GM12874 (cell line): Measurements from ENCODE around the gene E2F2.

Experiments
- TF ChIP-seq, protein P1 (sequence below): IDR thresholded peaks from 2 replicates; pipeline ENCODE4 v1.5.1; 2011; ENCODE audit warnings: low read depth, mild to moderate bottlenecking, control low read depth, low read length, moderate library complexity; ENCODE audit not compliant: insufficient read depth

The E2F2 gene, protein sequence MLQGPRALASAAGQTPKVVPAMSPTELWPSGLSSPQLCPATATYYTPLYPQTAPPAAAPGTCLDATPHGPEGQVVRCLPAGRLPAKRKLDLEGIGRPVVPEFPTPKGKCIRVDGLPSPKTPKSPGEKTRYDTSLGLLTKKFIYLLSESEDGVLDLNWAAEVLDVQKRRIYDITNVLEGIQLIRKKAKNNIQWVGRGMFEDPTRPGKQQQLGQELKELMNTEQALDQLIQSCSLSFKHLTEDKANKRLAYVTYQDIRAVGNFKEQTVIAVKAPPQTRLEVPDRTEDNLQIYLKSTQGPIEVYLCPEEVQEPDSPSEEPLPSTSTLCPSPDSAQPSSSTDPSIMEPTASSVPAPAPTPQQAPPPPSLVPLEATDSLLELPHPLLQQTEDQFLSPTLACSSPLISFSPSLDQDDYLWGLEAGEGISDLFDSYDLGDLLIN

DNA sequence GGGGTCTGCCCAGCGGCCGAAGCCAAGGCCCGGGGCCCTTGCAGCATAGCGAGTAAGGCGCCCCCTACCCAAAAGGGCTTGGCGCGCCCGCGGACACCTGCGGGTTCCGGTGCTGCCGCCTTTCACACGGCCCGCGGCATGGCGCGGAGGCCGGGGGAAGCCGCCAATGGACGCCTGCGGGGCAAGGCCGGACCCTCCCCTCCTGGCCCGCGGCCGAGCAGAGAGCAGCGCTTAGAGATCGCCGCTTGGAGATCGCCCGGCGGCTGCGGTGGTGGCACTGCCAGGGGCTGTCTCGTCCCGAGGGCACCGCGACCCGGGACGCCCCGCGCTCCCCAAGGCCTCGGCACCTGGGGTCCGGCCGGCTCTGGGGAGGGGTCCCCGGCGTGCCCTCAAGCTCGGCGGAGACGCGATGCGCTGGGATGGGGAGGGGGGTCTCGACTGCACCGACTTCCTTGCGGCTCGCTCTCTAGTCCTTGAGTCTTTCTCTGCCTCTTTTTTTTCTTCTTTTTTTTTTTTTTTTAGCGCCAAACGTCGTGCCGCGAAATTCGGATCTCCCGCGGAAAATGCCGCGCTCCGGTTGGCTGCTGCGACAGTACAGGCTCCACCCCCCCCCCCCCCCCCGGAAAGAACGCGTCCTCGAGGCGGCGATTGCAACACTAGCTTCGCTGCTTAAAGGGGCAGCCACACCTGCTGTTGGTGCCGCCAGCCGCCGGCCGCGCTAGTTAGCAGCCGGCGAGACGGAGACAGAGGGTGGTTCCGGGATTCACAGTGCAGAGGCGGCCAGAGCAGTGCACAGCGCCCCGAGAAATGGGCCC is at the start of gene E2F2:
Gene E2F2 (minus strand): TSS at position 487 of the 815 bp plus-strand sequence. CDS start 440 bp downstream, at position 47.
- TF ChIP-seq, protein P1, sequence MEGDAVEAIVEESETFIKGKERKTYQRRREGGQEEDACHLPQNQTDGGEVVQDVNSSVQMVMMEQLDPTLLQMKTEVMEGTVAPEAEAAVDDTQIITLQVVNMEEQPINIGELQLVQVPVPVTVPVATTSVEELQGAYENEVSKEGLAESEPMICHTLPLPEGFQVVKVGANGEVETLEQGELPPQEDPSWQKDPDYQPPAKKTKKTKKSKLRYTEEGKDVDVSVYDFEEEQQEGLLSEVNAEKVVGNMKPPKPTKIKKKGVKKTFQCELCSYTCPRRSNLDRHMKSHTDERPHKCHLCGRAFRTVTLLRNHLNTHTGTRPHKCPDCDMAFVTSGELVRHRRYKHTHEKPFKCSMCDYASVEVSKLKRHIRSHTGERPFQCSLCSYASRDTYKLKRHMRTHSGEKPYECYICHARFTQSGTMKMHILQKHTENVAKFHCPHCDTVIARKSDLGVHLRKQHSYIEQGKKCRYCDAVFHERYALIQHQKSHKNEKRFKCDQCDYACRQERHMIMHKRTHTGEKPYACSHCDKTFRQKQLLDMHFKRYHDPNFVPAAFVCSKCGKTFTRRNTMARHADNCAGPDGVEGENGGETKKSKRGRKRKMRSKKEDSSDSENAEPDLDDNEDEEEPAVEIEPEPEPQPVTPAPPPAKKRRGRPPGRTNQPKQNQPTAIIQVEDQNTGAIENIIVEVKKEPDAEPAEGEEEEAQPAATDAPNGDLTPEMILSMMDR, result 0 out of 2 replicates have a peak, but pooled peaks have one; percentile 24

DNA sequence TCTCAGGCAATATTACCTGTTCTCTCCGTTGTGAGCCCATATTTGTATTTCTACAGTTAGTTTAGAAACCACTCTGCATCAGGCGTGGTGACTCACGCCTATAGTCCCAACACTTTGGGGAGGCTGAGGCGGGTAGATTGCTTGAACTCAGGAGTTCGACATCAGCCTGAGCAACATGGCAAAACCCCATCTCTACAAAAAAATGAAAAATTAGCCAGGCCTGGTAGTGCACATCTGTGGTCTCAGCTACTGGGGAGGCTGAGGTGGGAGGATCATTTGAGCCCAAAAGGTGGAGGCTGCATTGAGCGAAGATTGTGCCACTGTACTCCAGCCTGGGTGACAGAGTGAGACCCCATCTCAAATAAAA is 47.9 kb upstream of the E2F2 start:
- TF ChIP-seq, protein P1, result no peak

DNA sequence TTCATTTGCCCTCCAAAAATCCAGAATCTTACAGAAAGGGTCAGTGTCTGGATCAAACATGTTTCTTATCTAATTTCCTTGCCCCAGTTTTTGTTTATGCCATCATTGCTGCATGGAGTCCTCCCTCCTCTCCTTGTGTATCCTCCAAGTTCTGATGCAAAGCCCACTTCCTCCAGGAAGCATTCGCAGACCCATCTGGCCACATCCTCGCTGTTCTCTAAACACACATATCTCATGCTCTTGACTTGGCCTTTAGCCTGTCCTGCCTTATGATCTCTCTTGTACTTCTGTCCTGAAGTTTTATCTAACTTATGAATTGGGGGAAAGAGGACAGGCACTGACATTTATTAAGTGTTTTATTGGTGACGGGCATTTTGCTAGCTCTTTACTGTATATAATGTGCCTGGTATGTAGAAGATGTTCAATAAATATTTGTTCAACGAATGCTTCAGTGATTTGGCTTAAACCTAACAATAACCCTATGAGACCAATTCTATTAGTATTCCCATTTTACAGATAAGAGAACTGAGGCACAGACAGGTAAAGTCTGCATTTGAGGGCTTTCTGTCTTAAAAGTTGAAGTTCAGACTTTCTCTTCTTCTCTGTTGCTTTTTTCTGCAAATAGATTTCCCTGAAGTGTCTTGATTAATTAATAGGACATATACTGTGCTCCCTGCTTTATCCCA is 47.4 kb upstream of the E2F2 start:
- TF ChIP-seq, protein P1, result no peak

DNA sequence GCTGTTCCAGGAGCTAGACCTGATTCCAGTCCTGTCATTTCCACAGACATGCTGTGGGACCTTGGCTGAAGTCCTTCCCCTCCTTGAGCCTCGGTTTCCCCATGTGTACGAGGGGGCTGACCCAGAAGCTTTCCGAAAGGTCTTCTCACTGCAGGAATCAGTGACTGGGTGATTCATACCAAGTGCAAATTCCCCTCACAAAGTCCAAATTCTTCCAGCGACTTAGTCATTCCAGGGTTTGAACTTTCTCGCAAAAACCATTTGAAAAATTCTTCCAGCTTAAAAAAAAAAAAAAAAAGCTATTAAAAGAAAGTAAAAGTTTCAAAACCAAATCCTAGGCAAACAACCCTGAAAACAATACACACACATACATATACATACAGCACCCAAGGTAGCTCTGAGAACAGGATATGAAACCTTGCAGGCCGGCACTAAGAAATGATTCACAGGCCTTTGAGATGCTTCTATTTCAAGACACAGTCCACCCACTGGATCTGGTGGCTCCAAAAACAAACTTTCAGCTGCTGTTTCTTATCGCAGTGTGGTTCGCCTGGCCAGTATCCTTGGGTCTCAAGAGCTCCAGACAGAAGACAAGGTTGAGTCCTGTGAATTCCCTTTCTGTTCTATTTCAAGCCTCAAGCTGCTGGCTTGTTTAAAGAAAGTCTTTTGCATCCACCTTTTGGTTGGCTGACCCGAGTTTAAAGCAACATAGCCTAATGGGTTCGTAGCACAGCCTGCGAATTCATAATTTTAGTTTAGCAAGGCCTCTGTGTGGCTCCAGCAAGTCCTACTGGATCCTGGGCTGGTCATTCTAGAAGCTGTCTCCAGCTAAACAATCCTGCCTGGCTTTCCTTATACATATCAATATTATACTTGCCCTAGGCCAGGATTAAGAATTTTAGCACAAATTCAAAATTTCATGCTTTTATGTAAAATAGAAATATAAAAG is 46.3 kb upstream of the E2F2 start:
- TF ChIP-seq, protein P1, result no peak

DNA sequence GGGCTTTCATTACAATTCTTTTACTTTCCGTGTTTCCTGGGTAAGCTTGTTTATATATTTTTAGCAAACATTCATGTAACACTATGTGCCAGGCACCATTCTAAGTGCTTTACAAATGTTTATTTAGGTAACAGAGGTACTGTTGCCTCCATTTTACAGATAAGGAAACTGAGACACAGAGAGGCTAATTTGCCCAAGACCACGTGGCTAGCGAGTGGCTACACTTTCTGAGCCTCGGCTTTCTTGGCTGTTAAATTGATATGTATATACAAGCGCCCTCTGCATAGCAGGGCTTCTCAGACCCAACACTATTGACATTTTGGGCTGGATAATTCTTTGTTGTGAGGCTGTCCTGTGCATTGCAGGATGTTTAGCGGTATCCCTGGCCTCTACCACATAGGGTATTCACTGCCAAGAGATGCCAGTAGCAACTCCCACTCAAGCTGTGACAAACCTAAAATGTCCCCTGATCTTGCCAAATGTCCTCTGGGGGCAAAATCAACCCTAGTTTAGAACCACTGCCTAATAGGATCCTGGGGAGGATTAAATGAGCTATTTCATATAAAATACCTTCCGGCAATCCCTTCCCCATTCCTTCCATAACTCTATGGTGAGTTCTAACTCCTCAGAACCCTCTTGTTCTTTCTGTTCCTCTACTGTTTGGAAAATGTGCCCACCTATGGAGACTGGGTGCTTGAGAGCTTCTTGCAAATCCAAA is 45.5 kb upstream of the E2F2 start:
- TF ChIP-seq, protein P1, result no peak

DNA sequence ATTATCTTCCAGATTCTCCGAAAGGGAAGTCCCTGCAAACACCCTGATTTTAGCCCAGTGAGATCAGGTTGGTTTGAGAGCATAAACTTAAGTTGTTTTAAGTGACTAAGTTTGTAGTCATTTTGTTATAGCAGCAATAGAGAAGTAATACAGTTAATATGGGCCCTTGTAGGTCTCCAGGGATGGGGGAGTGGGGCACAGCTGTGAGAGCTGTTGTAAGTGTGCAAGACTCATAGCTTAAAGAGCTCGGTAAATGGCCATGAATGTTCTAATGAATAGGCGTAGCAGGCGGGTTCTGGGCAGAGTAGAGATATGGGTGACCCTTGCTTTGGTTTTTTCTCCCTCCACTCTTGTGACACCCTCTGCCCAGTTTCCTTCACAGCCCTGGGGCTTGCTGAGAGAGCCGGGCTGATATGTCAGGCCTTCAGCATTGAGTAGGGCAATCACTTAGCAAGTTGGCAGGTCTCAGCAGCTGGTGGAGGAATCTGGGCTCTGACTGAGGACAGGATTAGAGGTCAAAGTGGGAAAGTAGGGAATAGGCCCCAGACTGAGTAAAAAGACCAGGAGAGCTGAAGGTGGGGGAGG is 44.3 kb upstream of the E2F2 start:
- TF ChIP-seq, protein P1, result no peak
